HL-60 (cell line): Measurements from ENCODE around the gene GJA5.

Experiments used
- DNase-seq, 2 experiments: peaks; one replicate each; pipeline ENCODE4 v3.0.0-alpha.2; 2010 to 2020; ENCODE audit warnings: low read depth in 1 of 2, low spot score in 1 of 2
- H3K27ac ChIP-seq: fragments of 250-450 bp; sonication (Bioruptor Pico); replicated peaks from 2 replicates; pipeline ENCODE4 v1.5.1; 2020; ENCODE audit warnings: mild to moderate bottlenecking, moderate library complexity
- H3K27me3 ChIP-seq: fragments of 250-450 bp; sonication (Bioruptor Pico); 2 replicates; pipeline ENCODE4 v1.5.1; 2021; ENCODE audit warnings: mild to moderate bottlenecking, moderate library complexity; ENCODE audit not compliant: insufficient read depth, poor library complexity, severe bottlenecking
- H3K4me3 ChIP-seq: replicated peaks from 2 replicates; pipeline ENCODE4 v1.5.1; 2011; ENCODE audit warnings: mild to moderate bottlenecking, control low read depth, low read length; ENCODE audit not compliant: insufficient read depth
- CTCF ChIP-seq: IDR thresholded peaks from one replicate; pipeline ENCODE4 v1.5.1; 2011; ENCODE audit warnings: low read length, control low read depth, inconsistent platforms; ENCODE audit not compliant: insufficient read depth
- GABPA ChIP-seq: IDR thresholded peaks from 2 replicates; pipeline ENCODE4 v1.6.1; 2012; ENCODE audit warnings: low read depth
- POLR2AphosphoS5 ChIP-seq: IDR thresholded peaks from 2 replicates; pipeline ENCODE4 v1.6.1; 2012; ENCODE audit warnings: low read depth
- SPI1 ChIP-seq: IDR thresholded peaks from 2 replicates; pipeline ENCODE4 v1.6.1; 2012; ENCODE audit warnings: low read depth, mild to moderate bottlenecking, borderline replicate concordance
- long read RNA-seq: library from polyadenylated mRNA; unstranded; transcript quantifications from one replicate; pipeline ENCODE4 v2.0.0, GENCODE V29; 2020
- TF ChIP-seq, protein P1 (sequence below): IDR thresholded peaks from 2 replicates; pipeline ENCODE4 v1.6.1; 2012; ENCODE audit warnings: low read depth; ENCODE audit not compliant: insufficient replicate concordance

GJA5 gene
- long read RNA-seq: 0 reads

DNA sequence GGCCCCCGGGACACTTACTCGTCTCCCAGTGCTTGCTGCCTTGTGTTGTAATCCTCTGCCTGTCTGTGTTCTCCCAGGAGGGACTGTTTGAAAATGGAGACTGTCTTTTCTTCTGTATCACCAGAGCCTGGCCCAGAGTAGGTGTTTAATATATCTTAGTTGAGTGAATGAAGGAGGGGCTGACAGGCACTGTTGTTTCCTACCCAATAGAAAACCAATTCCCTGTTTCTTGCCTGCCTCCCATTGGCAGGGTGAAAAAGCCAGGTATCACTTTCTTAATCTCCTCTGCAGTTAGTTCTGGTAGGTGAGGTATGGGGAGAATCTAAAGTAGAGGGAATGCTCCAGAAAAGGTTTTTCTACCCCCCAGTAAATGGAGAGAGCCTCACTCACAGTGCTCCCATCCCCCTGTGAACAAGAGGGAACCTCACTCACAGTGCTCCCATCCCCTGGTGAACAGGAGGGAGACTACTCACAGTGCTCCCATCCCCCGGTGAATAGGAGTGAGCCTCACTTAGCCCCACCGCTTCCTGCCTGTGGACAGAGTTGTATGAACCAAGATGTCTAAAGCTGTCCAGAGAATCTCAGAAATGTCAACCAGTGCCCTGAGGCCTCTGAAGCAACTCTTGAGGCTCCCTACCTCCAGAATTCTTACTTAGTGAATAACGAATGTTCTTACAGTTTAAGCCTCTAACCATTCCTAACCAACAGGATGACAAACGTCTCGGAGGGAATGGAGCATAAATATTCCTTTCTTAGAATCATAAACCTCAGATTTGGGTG is at the start of gene GJA5:
Gene GJA5 (minus strand): TSS at position 122 of the 780 bp plus-strand sequence. CDS start 1,364 bp downstream, outside the sequence.
- Histone ChIP-seq H3K27me3 (peaks cover 4% of the 10 kb centered on the region), H3K27ac (no peak within 1 kb of the TSS)
- no peak for DNase-seq

GRCh38 chr1:147809236-147809635 is 48.8 kb upstream of the GJA5 start:
- TF ChIP-seq, protein P1, sequence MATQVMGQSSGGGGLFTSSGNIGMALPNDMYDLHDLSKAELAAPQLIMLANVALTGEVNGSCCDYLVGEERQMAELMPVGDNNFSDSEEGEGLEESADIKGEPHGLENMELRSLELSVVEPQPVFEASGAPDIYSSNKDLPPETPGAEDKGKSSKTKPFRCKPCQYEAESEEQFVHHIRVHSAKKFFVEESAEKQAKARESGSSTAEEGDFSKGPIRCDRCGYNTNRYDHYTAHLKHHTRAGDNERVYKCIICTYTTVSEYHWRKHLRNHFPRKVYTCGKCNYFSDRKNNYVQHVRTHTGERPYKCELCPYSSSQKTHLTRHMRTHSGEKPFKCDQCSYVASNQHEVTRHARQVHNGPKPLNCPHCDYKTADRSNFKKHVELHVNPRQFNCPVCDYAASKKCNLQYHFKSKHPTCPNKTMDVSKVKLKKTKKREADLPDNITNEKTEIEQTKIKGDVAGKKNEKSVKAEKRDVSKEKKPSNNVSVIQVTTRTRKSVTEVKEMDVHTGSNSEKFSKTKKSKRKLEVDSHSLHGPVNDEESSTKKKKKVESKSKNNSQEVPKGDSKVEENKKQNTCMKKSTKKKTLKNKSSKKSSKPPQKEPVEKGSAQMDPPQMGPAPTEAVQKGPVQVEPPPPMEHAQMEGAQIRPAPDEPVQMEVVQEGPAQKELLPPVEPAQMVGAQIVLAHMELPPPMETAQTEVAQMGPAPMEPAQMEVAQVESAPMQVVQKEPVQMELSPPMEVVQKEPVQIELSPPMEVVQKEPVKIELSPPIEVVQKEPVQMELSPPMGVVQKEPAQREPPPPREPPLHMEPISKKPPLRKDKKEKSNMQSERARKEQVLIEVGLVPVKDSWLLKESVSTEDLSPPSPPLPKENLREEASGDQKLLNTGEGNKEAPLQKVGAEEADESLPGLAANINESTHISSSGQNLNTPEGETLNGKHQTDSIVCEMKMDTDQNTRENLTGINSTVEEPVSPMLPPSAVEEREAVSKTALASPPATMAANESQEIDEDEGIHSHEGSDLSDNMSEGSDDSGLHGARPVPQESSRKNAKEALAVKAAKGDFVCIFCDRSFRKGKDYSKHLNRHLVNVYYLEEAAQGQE: no peak
- TF ChIP-seq POLR2AphosphoS5 (no peak), SPI1 (no peak), CTCF (no peak), GABPA (no peak)
- DNase-seq: no peak
- no peak overlapping the region for H3K27ac ChIP-seq
- no peaks in the 10 kb centered on the region for H3K27me3 ChIP-seq
- no peak overlapping the region for H3K4me3 ChIP-seq

More for the DNA sequence above, at the start of gene GJA5:
- TF ChIP-seq, protein P1: no peak
- no peak for TF ChIP-seq POLR2AphosphoS5
- TF ChIP-seq GABPA: no peak
- TF ChIP-seq SPI1: no peak
- no peak for TF ChIP-seq CTCF
- no peak within 1 kb of the TSS for H3K4me3 ChIP-seq

- Histone ChIP-seq H3K27me3 (no peaks in the 10 kb centered on the region), H3K4me3 (no peak overlapping the region), H3K27ac (no peak overlapping the region)
- TF ChIP-seq, protein P1: no peak
- no peak for TF ChIP-seq GABPA
- TF ChIP-seq CTCF: no peak
- TF ChIP-seq SPI1: no peak
- no peak for TF ChIP-seq POLR2AphosphoS5
- DNase-seq: no peak
Observed at GRCh38 chr1:147808025-147808424, 47.6 kb upstream of the GJA5 start.
